SH-SY5Y (cell line): ENCODE measurements around the gene BCR.

Source experiments
- GATA2 ChIP-seq: IDR thresholded peaks from 2 replicates; pipeline ENCODE4 v1.6.1; 2011; ENCODE audit warnings: mild to moderate bottlenecking, low read depth, low read length
- GATA3 ChIP-seq: IDR thresholded peaks from 2 replicates; pipeline ENCODE4 v1.6.1; 2011; ENCODE audit warnings: low read depth, mild to moderate bottlenecking, low read length, moderate library complexity

DNA sequence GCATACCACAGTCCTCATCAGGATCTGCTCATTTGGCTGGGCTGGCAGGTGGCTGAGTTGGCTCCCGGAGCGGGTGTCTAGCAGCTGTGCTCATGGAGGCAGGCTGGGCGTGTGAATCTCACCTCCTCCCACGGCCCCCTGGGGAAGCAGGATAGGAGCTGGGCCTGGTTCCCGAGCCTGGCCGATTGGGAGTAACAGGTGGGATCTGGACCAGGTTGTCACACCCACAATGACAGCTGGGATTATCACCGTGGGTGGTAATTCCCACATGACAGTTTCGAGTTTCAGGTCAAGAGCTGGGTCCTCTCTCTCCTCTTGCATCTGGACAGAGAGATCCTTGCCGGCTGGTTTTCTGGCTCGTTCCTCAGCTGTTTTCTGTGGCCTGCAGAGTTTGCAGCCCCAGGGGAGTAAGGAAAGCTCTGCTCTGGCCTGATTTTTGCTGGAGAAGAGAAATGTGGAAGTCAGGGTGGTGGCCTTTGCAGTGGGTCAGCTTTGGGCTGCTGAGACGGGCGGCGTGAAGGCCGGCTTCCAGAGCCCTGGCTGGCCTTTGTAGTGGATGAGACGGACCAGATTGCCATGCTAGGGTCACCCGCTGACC, 57.0 kb downstream of the BCR start:
- TF ChIP-seq GATA2 = no peak
- TF ChIP-seq GATA3 = no peak
